SU-DHL-6 (cell line): ENCODE data around the gene TRIAP1.

ENCODE experiments used
- H2AFZ ChIP-seq: fragments of 200-600 bp; sonication (generic); 2 replicates; pipeline ENCODE4 v1.6.1; 2014; ENCODE audit warnings: low read depth, mild to moderate bottlenecking, moderate library complexity, mixed read lengths, antibody characterized with exemption, low read length; ENCODE audit not compliant: severe bottlenecking
- H3F3A ChIP-seq: fragments of 200-600 bp; shearing (Covaris generic); 2 replicates; pipeline ENCODE4 v1.6.0; 2016; ENCODE audit warnings: antibody characterized with exemption, mild to moderate bottlenecking; ENCODE audit not compliant: insufficient read depth
- H3K27ac ChIP-seq: fragments of 200-600 bp; sonication (generic); 2 replicates; pipeline ENCODE4 v1.5.1; 2016; ENCODE audit warnings: low read depth, mild to moderate bottlenecking, low read length, moderate library complexity, mixed read lengths
- H3K27me3 ChIP-seq: fragments of 200-600 bp; sonication (generic), shearing (Covaris generic); 2 replicates; pipeline ENCODE4 v1.6.0; 2014; ENCODE audit warnings: mild to moderate bottlenecking, low read length
- H3K36me3 ChIP-seq: fragments of 200-600 bp; sonication (generic); 2 replicates; pipeline ENCODE4 v1.6.1; 2014; ENCODE audit warnings: mild to moderate bottlenecking, low read length, mixed read lengths
- H3K4me2 ChIP-seq: fragments of 300-600, 200-600 bp; shearing (Covaris generic), sonication (generic); 2 replicates; pipeline ENCODE4 v1.6.0; 2014; ENCODE audit warnings: low read length, low read depth, mild to moderate bottlenecking; ENCODE audit not compliant: poor library complexity, severe bottlenecking
- H3K4me3 ChIP-seq: fragments of 200-600 bp; sonication (generic); 2 replicates; pipeline ENCODE4 v1.5.1; 2014; ENCODE audit warnings: antibody characterized with exemption, low read length, mild to moderate bottlenecking, mixed read lengths; ENCODE audit not compliant: insufficient read depth, poor library complexity, severe bottlenecking
- H3K79me2 ChIP-seq: fragments of 200-600 bp; sonication (generic); 2 replicates; pipeline ENCODE4 v1.6.1; 2014; ENCODE audit warnings: mild to moderate bottlenecking, low read length, moderate library complexity; ENCODE audit not compliant: insufficient read depth
- H3K9ac ChIP-seq: fragments of 200-600 bp; sonication (generic); 2 replicates; pipeline ENCODE4 v1.7.0; 2014; ENCODE audit warnings: mild to moderate bottlenecking, low read length
- H3K9me2 ChIP-seq: fragments of 200-600 bp; sonication (generic); replicated peaks from 2 replicates; pipeline ENCODE4 v1.6.1; 2014; ENCODE audit warnings: low read length; ENCODE audit not compliant: insufficient read depth
- H3K9me3 ChIP-seq: fragments of 200-600 bp; sonication (generic); 2 replicates; pipeline ENCODE4 v1.6.1; 2014; ENCODE audit warnings: low read length, mixed read lengths; ENCODE audit not compliant: insufficient read depth
- H4K20me1 ChIP-seq: fragments of 200-600 bp; sonication (generic); 2 replicates; pipeline ENCODE4 v1.6.1; 2014; ENCODE audit warnings: low read depth, mild to moderate bottlenecking, antibody characterized with exemption, low read length, moderate library complexity, mixed read lengths
- CTCF ChIP-seq: fragments of 200-600 bp; sonication (generic); IDR thresholded peaks from one replicate; pipeline ENCODE4 v1.5.1; 2017; ENCODE audit warnings: antibody characterized with exemption, mild to moderate bottlenecking, low read length, moderate library complexity; ENCODE audit not compliant: insufficient read depth, poor library complexity, severe bottlenecking
- EZH2phosphoT487 ChIP-seq: fragments of 200-600 bp; sonication (generic), shearing (Covaris generic); conservative IDR thresholded peaks from 2 replicates; pipeline ENCODE4 v1.6.1; 2018; ENCODE audit warnings: mild to moderate bottlenecking, antibody characterized with exemption, low read length, moderate library complexity, mixed read lengths

Gene TRIAP1

DNA sequence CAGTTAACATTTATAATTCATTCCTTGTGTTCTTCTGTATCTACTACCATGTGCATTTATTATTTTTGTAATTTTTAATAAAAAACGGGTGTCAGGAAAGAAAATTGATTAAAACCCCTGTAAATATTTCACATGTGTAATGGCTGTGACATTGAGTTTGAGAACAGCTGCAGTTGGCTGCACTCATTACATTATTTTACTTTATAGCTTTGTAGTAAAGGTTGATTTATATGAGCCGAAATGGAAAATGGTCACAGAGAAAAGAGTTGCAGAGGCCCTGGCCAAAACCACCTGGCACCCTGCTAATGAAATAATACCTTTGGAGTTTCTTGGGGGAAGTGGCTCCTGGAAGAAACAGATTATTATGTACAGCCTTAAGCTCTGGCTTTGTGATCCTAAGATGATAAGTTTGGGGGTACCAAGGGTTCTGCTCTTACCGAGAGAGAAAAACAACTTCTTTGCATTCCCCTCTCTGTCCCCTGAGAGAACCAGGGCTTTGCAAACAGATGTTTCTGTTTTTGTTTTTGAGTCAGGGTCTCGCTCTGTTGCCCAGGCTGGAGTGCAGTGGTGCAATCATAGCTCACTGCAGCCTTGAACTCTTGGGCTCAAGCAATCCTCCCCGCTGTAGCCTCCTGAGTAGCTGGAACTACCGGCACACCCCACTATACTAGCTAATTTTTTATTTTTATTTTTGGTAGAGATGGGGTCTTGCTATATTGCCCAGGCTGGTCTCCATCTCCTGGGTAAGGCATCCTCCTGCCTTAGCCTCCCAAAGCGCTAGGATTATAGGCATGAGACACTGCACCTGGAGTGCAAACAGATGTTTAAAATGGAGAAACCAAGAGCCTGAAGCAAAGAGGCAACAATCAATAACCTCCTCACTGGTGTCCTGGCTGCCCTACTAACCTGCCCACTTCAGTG is 40.0 kb upstream of the TRIAP1 start:
- H3K4me2 ChIP-seq, result peak overlapping the region; percentile 2

DNA sequence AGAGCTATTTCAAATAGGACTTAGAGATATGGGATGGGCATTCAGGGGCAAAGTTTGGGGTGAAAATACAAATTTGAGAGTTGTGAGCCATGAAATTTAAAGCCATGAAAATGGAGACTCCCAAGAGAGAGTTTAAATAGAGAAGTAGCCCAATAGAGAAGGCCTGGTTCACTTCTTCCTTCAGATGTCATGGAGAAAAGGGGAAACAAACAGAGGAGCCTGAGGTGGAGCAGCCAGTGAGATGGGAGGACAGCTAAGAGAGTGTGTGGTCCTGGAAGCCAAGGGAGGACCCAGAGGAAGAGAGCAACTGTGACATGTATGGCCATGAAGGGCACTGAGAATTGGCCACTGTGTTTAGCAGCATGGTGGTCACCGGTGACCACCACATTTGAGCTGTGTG is 37.4 kb upstream of the TRIAP1 start:
- H3K9ac ChIP-seq, result no peak overlapping the region

More for the DNA sequence above, 40.0 kb upstream of the TRIAP1 start:
- Histone ChIP-seq H3K9me3 (no peaks in the 10 kb centered on the region), H2AFZ (no peak overlapping the region), H4K20me1 (no peaks in the 10 kb centered on the region), H3K4me3 (no peak overlapping the region), H3K36me3 (no peaks in the 10 kb centered on the region), H3K79me2 (no peaks in the 10 kb centered on the region), H3K9me2 (no peaks in the 10 kb centered on the region), H3F3A (no peaks in the 10 kb centered on the region), H3K27ac (no peak overlapping the region), H3K9ac (no peak overlapping the region), H3K27me3 (no peaks in the 10 kb centered on the region)
- no peak for TF ChIP-seq CTCF
- TF ChIP-seq EZH2phosphoT487, result no peak

DNA sequence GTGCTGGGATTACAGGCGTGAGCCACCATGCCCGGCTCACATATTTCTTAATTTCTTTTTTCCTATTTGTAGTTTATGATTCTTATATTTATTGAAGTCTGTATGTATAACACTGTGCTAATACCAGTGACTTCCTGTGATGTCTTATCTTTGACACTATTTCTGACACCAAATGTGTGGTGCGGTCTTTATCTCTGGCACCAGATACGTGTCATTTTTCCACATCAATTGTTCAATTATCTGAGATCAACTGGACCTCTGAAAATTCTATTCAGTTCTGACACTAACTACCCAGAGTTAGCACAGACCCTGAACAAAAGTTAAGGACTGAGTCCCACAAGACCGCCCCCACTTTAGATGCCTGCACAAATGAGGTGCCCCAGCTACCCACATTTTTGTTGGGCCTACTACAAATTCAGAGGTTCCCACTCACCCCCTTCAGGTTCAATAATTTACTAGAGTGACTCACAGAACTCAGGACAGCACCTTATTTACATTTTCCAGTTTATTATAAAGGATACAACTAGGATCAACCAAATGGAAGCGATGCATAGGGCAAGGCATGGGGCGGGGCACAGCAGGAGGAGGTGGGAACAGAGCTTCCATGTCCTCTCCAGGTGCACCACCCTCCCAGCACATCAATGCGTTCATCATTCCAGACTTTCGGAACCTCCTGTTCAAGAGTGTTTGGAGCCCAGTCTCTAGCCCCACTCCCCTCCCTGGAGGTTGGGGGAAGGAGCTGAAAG is 35.0 kb upstream of the TRIAP1 start:
- Histone ChIP-seq H3K4me3 (no peak overlapping the region), H3K9me3 (no peaks in the 10 kb centered on the region), H2AFZ (no peak overlapping the region), H3K9ac (no peak overlapping the region), H3K27me3 (no peaks in the 10 kb centered on the region), H3F3A (no peaks in the 10 kb centered on the region), H3K27ac (no peak overlapping the region), H4K20me1 (no peaks in the 10 kb centered on the region), H3K36me3 (no peaks in the 10 kb centered on the region), H3K9me2 (no peaks in the 10 kb centered on the region), H3K4me2 (no peak overlapping the region), H3K79me2 (no peaks in the 10 kb centered on the region)
- no peak for TF ChIP-seq EZH2phosphoT487
- no peak for TF ChIP-seq CTCF

More for the DNA sequence above, 37.4 kb upstream of the TRIAP1 start:
- no peaks in the 10 kb centered on the region for H3K36me3 ChIP-seq
- H2AFZ ChIP-seq, result no peak overlapping the region
- no peak for TF ChIP-seq EZH2phosphoT487
- TF ChIP-seq CTCF, result no peak
- no peaks in the 10 kb centered on the region for H3K9me2 ChIP-seq
- no peaks in the 10 kb centered on the region for H4K20me1 ChIP-seq
- no peak overlapping the region for H3K4me3 ChIP-seq
- no peak overlapping the region for H3K4me2 ChIP-seq
- no peak overlapping the region for H3K27ac ChIP-seq
- no peaks in the 10 kb centered on the region for H3K27me3 ChIP-seq
- H3K9me3 ChIP-seq, result no peaks in the 10 kb centered on the region
- no peaks in the 10 kb centered on the region for H3K79me2 ChIP-seq
- no peaks in the 10 kb centered on the region for H3F3A ChIP-seq
